Muscle layer of duodenum (tissue), 2 donors: Measurements from ENCODE around the gene SLC43A3.

Source experiments
- H3K27ac ChIP-seq: one replicate; pipeline ENCODE4 v1.7.0; 2013; ENCODE audit warnings: mild to moderate bottlenecking, low read length
- H3K27me3 ChIP-seq: one replicate; pipeline ENCODE4 v1.7.0; 2013; ENCODE audit warnings: low read depth, mild to moderate bottlenecking, control low read depth, low read length
- H3K36me3 ChIP-seq, 2 donors: one replicate each; pipeline ENCODE4 v1.7.0; 2013; ENCODE audit warnings: low read length in 2 of 2, control low read depth in 1 of 2, mild to moderate bottlenecking in 1 of 2; ENCODE audit not compliant: insufficient read depth in 2 of 2, control insufficient read depth in 1 of 2
- H3K4me1 ChIP-seq, 2 donors: one replicate each; pipeline ENCODE4 v1.7.0; 2013; ENCODE audit warnings: low read length in 2 of 2, mild to moderate bottlenecking in 2 of 2, control low read depth in 1 of 2, moderate library complexity in 1 of 2; ENCODE audit not compliant: insufficient read depth in 2 of 2, control insufficient read depth in 1 of 2
- H3K4me3 ChIP-seq, 2 donors: one replicate each; pipeline ENCODE4 v1.7.0; 2013; ENCODE audit warnings: low read length in 2 of 2, low read depth in 1 of 2, mild to moderate bottlenecking in 1 of 2
- H3K9me3 ChIP-seq, 2 donors: one replicate each; pipeline ENCODE4 v1.7.0; 2013; ENCODE audit warnings: low read length in 2 of 2, control low read depth in 1 of 2, mild to moderate bottlenecking in 1 of 2; ENCODE audit not compliant: control insufficient read depth in 1 of 2
- donor health status: healthy.

Gene SLC43A3

DNA sequence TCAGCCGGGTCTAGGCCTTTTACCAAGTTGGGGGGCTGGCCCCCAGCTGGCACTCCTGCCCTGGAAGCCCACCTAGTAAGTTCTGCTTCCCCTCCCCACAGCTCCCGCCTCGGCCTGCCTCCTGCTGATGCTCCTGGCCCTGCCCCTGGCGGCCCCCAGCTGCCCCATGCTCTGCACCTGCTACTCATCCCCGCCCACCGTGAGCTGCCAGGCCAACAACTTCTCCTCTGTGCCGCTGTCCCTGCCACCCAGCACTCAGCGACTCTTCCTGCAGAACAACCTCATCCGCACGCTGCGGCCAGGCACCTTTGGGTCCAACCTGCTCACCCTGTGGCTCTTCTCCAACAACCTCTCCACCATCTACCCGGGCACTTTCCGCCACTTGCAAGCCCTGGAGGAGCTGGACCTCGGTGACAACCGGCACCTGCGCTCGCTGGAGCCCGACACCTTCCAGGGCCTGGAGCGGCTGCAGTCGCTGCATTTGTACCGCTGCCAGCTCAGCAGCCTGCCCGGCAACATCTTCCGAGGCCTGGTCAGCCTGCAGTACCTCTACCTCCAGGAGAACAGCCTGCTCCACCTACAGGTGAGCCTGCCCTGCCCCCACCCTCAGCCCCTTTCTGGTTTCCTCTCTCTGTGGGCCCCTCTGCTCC is 40.7 kb upstream of the SLC43A3 start:
- H3K36me3 ChIP-seq, result no peaks in the 10 kb centered on the region
- no peak overlapping the region for H3K27ac ChIP-seq
- no peaks in the 10 kb centered on the region for H3K27me3 ChIP-seq
- H3K9me3 ChIP-seq, result no peaks in the 10 kb centered on the region
- H3K4me1 ChIP-seq, result no peaks in the 10 kb centered on the region
- H3K4me3 ChIP-seq, result no peak overlapping the region

DNA sequence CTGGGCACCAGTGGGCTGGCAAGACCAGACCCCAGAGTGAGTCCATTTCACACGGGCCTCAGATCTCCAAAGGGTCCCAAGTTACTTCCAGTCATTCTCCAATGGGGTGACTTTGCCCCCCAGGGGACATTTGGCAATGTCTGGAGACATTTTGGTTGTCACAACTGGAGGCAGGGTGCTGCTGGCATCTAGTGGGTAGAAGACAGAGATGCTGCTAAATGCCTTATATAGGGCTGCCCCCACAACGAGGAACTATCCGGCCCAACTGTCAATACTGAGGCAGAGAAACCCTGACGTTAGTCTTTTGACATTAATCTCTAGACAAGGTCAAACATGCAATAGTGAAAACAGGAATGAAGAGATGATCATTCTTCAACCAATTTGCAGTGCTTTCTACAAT is 39.8 kb upstream of the SLC43A3 start:
- no peaks in the 10 kb centered on the region for H3K27me3 ChIP-seq
- no peaks in the 10 kb centered on the region for H3K9me3 ChIP-seq
- no peak overlapping the region for H3K4me3 ChIP-seq
- no peaks in the 10 kb centered on the region for H3K4me1 ChIP-seq
- no peak overlapping the region for H3K27ac ChIP-seq
- H3K36me3 ChIP-seq, result no peaks in the 10 kb centered on the region

DNA sequence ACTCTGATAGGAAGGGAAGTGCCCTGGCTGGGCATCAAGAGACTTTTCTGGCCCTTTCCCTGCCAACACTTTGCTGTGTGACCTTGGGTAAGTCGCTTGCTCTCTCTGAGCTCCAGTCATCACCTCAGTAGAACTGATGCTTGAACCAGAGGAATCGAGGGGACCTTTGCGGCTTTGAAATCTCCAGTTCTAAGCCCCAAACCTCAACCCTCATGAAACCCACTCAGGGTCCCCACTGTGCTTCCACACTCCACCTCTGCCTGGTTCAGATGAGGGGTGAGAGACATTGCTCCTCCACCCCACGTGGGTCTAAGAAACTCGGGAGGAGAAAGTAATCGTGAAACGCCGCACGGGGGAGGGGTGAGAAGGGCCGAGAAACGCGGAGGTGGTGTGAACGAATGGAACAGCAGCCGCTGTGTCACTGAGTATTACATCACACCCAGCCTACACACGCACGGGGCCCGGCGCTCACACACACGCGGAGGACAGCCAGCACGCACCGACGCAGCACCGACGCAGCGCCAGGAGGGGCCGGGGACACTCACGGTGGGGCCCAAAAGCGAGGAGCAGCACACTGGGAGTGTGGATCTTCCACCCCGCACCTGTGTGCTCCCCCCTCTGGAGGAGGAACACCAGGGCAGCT is 37.7 kb upstream of the SLC43A3 start:
- no peaks in the 10 kb centered on the region for H3K36me3 ChIP-seq
- peaks cover 0 to 12% of the 10 kb centered on the region in 2 donors for H3K4me1 ChIP-seq
- H3K27me3 ChIP-seq, result peaks cover 4% of the 10 kb centered on the region
- no peak overlapping the region for H3K27ac ChIP-seq
- no peak overlapping the region for H3K4me3 ChIP-seq
- no peaks in the 10 kb centered on the region for H3K9me3 ChIP-seq

DNA sequence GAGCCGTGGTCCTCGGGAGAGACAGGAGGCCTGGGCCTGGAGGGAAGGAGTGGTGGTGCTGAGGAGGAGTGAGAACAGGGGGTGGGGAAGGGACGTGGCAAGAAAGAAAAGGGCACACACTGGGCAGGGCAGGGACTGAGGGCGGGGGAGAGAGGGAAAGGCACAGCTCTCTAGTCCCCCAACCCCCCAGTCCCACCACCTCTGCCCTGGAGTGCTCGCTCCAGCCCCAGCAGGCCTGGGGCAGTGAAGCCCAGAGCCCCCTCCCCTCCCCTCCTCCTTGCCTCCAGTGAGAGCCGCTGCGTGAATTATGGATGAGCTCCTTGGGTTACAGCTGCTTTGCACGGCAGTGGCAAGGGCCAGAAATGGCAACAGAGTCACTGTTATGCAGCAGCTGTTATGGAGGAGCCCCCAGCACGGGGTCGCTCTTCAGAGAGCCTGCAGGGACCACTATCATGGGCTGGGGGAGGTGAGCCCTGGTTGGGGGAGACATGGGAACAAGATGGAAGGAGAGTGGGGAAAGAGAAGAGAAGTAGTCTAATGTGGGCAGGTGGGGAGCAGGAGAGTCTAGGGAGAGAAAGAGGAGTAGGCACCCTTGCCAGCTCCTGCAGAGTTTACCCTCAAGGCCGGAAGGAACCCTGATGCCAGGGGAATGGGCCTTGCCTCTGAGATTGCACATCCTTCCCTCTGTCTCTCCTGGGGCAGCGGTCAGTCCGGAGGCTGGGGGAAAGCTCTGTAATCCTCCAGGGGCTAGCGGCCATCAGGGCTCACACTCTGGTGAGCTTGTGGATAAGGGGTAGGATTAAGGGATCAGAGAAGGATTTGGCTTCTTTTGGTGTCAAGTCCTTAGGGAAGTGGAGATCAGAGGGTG is 37.0 kb upstream of the SLC43A3 start:
- Histone ChIP-seq H3K4me3 (no peak overlapping the region), H3K27ac (no peak overlapping the region), H3K36me3 (no peaks in the 10 kb centered on the region), H3K9me3 (no peaks in the 10 kb centered on the region), H3K4me1 (peaks cover 0 to 19% of the 10 kb centered on the region in 2 donors), H3K27me3 (peaks cover 12% of the 10 kb centered on the region)

DNA sequence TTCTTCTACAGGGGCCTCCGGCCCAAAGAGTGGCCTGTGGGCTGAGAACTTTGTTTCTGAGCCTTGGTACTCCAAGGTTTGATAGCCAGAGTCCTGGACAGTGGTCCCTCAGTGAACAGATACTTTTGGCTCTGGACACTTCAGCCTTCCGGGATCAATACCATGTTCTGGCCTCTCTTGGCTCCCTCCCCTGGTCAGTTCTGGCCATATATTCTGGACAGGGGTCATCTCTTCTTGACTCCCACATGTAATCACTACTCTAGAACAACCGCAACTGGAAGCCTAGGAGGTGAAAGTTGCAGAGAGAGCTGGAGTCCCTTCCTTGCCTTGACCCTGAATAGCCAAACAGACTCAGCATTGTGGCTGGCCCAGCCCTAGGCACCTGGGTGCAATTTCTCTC is 35.7 kb upstream of the SLC43A3 start:
- no peak overlapping the region for H3K27ac ChIP-seq
- H3K9me3 ChIP-seq, result no peaks in the 10 kb centered on the region
- no peak overlapping the region for H3K4me3 ChIP-seq
- peaks cover 0 to 32% of the 10 kb centered on the region in 2 donors for H3K4me1 ChIP-seq
- no peaks in the 10 kb centered on the region for H3K36me3 ChIP-seq
- peaks cover 20% of the 10 kb centered on the region for H3K27me3 ChIP-seq

DNA sequence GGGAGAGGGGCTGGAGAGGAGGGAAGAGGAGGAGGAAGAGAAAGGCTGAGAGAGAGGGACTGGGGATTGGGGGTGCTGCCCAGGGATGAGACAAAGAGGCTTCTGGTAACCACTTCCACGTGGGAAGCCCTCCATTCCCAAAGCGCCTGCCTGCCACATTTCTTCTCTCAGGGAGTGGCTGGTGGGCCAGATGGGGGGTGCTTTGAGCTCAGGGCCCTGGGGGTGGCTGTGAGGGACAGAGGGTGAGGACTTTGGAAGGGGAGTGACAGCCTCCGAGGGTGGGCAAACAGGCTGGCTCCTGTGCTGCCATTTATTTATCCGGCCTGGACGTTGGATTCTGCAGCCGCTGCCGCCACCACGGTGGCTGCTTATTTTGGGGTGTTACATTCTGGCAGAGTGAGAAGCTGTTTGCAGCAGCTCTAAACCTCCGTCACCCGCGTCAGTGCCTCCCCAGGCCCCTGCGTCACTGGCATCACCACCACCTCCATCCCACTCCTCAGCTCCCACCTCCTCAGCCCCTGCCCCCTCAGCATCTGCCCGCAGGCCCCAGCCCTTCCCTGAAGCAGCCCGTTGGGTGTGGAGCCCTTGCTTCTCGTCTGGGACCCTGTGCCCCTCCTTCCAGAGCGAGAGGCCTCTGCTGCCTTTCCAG is 35.0 kb upstream of the SLC43A3 start:
- H3K9me3 ChIP-seq, result no peaks in the 10 kb centered on the region
- no peaks in the 10 kb centered on the region for H3K36me3 ChIP-seq
- H3K27ac ChIP-seq, result no peak overlapping the region
- peaks cover 0 to 35% of the 10 kb centered on the region in 2 donors for H3K4me1 ChIP-seq
- peaks cover 21% of the 10 kb centered on the region for H3K27me3 ChIP-seq
- H3K4me3 ChIP-seq, result no peak overlapping the region

DNA sequence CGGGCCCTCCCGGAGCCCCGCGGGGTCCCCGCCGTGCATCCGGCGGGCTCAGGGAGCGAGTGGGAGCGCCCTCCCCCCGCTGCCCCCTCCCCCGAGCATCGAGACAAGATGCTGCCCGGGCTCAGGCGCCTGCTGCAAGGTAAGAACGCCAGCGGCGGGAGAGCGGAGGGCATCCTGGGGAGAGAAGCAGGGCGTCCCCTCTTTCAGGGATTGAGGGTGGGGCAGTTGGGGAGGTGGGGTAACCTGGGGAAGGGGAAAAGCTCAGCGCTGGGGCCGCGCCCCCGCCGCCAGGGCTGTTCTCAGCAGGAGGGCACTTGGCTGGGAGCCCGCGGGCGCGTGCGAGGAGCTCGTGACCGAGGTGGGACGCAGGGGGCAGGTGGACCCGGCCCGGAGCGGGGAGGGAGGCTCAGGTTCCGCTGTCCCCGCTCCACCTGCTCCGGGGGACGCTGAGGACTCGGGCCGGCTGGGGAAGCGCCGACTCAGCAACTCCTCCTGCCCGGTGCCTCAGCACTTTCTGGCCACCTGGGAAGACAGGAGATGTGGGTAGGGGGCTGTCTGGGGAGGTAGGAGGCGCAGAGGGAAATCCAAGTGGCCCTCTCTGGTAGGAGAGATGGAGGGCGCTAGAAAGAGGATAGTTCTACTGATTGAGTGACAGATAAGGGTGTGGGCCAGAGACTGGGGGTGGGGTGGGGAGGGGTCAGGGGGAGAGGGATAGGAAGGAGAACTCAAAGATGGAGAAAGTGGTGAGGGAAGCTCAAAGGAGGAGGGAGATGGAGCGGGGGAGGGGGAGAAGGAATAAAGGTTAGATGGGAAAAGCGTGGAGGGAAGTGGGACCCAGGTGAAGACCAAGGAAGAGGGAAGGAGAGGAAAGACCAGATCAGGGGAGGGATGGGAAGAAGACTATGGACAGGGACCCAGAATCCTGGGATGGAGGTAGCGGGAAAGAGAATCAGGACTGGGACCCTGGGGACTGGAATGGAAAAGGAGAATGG is 34.1 kb upstream of the SLC43A3 start:
- no peaks in the 10 kb centered on the region for H3K36me3 ChIP-seq
- H3K27me3 ChIP-seq, result peaks cover 21% of the 10 kb centered on the region
- peaks cover 0 to 35% of the 10 kb centered on the region in 2 donors for H3K4me1 ChIP-seq
- no peaks in the 10 kb centered on the region for H3K9me3 ChIP-seq
- peak overlapping the region in 1 of 2 donors; percentile 57 for H3K4me3 ChIP-seq
- no peak overlapping the region for H3K27ac ChIP-seq

DNA sequence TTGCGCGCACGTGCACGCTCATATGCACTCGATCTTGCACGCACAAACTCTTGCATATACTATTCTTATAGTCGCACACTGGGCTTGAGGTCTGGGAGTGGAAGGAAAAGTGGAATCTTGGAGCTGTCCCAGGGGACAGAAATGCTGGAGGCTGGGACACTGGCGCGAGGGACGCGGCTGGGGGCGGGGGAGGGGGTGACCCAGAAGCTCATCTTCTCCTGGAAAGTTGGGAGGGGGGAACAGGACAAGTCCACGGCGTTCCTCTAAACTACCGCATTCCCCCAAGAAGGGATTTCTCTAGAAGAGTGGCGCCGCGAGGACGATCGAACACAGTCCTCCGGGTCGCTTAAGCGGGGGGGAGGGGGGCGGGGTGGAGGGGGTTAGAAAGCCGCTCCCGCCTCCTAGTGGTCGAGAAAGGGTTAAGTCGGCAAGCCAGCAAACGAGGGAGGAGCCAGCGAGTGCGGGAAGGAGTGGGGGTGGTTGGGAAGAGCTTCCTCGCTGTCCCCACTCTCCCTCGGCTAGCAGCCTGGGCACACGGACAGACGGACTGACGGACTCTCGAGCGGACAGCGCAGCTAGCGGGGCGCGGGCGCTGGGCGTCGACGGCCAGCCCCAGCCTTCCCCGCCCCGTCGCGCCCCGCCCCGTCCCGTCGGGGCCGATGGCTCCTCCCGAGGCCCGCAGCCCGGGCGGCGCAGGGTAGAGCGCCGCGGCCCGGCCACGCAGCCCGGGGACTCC is 33.3 kb upstream of the SLC43A3 start, which contains the start of gene RTN4RL2:
TSS of gene RTN4RL2 (plus strand) at position 507 of the 736 bp plus-strand sequence. CDS start 338 bp downstream, outside the sequence.
- Histone ChIP-seq H3K27ac (no peak within 1 kb of the TSS), H3K4me1 (peaks cover 0 to 35% of the 10 kb centered on the region in 2 donors), H3K27me3 (peaks cover 21% of the 10 kb centered on the region), H3K4me3 (peak within 1 kb of the TSS; percentile 41 to 57), H3K36me3 (no peaks in the 10 kb centered on the region), H3K9me3 (no peaks in the 10 kb centered on the region)

DNA sequence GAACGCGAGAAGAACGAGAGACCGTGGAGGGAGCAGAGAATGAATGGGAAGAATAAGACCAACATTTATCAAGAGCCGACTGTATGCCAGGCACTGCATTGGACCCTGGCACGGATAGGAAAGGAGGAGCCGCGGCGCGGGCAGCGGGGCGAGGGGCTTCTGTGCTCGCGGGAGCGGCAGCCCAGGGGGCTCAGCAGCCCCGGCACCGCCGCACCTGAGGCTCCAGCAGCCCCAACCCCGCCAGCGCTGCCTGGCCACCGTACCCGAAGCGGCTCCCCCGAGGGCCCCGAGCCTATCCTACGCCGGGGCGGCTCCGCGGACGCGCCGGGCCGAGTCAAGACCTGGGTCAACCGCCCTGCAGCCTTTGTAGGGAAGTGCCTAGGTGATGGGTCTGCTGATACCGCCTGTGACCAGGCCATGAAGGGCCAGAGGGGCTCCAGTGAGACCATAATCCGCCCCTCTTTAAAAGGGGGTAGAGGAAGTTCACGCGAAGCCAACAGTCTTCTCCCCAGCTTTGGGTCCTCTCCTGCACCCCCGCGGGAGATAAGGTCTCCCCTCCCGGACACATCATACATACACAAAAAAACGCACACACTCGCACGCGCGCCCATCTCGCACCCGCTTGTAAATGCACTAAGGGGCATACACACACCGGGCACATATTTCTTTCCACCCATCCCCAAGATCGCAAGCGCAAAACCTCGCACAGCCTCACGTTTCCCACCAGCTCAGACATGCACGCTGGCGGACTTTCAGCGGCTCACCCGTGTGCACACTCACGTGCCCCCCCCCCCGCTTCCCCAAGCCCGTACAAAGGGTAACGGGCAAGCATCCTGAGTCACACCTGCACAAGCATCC is 32.5 kb upstream of the SLC43A3 start:
- Histone ChIP-seq H3K9me3 (no peaks in the 10 kb centered on the region), H3K4me1 (peaks cover 0 to 35% of the 10 kb centered on the region in 2 donors), H3K4me3 (peak overlapping the region; percentile 41 to 57), H3K27ac (no peak overlapping the region), H3K27me3 (peaks cover 21% of the 10 kb centered on the region), H3K36me3 (no peaks in the 10 kb centered on the region)
